HG03575 (cell line): ENCODE measurements around the gene WLS.

Experiments
- ATAC-seq: cut with Tn5 transposase; IDR thresholded peaks from one replicate; pipeline ENCODE4 v1.9.1; 2021; ENCODE audit not compliant: unreplicated experiment, insufficient number of reproducible peaks, low FRiP score; ENCODE audit errors: extremely low read depth

WLS gene

GRCh38 chr1:68116643-68117235, 115.6 kb downstream of the WLS start:
- no peak for ATAC-seq

- ATAC-seq: no peak
Observed at GRCh38 chr1:68115308-68115707, 117.0 kb downstream of the WLS start.

GRCh38 chr1:68113966-68114365, 118.4 kb downstream of the WLS start:
- no peak for ATAC-seq

GRCh38 chr1:68112835-68113243, 119.5 kb downstream of the WLS start:
- no peak for ATAC-seq

- no peak for ATAC-seq
Observed at GRCh38 chr1:68111519-68112436, 120.5 kb downstream of the WLS start.

GRCh38 chr1:68107771-68108170, 124.6 kb downstream of the WLS start:
- no peak for ATAC-seq

GRCh38 chr1:68103884-68104554, 128.3 kb downstream of the WLS start:
- ATAC-seq: no peak

- ATAC-seq: no peak
Observed at GRCh38 chr1:68103011-68103545, 129.2 kb downstream of the WLS start.

- no peak for ATAC-seq
Observed at GRCh38 chr1:68101829-68102228, 130.5 kb downstream of the WLS start.

- no peak for ATAC-seq
Observed at GRCh38 chr1:68100571-68100970, 131.8 kb downstream of the WLS start.

- ATAC-seq: no peak
Observed at GRCh38 chr1:68093737-68094136, 138.6 kb downstream of the WLS start.

- no peak for ATAC-seq
Observed at GRCh38 chr1:68087184-68087583, 145.1 kb downstream of the WLS start.

- no peak for ATAC-seq
Observed at GRCh38 chr1:68085752-68086151, 146.6 kb downstream of the WLS start.

- no peak for ATAC-seq
Observed at GRCh38 chr1:68083686-68084085, 148.6 kb downstream of the WLS start.

GRCh38 chr1:68081775-68082283, 150.5 kb downstream of the WLS start:
- no peak for ATAC-seq

- ATAC-seq: no peak
Observed at GRCh38 chr1:68078647-68079046, 153.7 kb downstream of the WLS start.
